OCI-M1 (cell line): ENCODE measurements around the gene BSN.
"Not testable (repeated sequence)": the region's sequence is repeated elsewhere in the genome, so short reads cannot be mapped to it uniquely, and the experiment has no call there.

Experiments
- DNase-seq: peaks from one replicate; lab custom pipeline; 2025; lab: John Stamatoyannopoulos, UW

Gene BSN

DNA sequence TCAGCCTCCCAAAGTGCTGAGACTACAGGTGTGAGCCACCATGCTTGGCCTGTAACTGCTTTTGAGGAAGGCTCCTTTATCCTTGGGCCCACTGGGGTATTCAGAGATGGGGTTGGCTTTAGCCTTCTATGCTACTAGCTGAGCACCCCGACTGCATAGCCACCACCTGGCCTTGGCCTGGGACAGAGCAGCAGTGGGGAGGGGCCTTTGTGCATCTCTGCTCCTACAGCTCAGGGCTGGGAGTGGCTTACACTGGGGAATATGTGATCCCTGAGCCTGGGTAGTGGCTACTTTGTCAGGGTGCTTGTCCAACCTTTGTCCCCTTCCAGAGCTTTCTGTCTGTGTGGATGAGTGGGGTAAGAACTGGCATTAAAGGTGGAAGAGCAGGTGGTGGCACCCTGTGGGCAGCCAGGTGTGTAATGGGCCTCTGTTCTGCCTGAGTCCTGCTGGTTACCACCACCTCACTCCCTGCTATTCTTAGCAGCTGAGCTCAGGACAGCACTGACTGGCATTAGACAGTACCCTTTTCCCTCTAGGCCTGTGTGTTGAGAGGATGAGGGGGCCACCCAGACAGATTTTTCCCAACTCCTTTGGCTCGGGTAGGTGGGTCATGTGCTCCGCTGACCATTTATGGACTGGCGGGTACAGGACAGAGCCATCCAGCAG is 141.2 kb downstream of the BSN start:
- not testable (repeated sequence) for DNase-seq

DNA sequence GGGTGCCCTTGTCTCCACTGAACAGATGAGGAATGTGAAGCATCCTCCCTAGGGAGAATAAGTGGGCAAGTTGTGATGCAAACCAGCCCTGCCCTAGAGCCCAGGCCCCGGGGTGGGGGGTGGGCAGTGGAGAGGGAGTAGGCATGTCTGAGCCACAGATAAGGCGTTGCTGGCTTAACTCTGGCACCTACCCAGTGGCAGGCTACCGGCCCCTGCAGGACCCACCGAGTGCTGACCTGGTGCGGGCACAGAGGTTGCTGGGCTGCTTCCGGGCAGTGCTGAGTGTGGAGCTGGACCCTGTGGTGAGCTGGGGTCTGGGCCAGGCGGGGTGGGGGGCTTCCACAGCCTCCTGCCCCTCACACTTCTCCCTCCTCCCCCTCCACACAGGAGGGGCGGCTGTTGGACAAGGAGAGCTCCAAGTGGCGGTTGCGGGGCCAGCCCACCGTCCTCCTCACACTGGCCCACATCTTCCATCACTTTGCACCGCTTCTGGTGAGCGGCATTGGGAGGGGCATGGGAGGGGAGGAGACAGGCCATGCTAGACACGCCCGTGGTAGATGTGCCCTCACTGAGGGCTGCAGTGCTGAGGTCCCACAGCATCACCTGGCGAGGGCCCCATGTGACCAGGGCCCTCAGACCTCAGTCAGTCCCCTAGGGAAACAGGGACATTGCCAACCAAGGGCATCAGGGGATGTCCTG is 145.2 kb downstream of the BSN start:
- no peak for DNase-seq

DNA sequence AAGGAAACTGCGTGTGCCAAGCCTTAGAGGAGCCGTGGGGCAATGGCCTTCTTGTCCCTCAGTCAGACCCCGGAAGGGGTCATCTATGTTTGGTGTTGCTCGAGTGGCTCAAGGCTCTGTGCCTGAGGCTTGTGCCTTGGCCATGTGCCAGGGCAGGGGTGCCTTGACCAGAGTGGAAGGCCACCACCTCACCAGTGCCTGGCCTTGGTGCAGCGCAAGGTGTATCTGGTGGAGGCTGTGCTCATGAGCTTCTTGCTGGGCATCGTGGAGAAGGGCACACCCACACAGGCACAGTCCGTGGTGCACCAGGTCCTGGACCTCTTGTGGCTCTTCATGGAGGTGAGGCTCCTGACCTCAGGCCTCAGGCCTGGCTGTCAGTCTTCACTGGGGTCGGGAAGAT is 145.7 kb downstream of the BSN start:
- DNase-seq, result no peak

DNA sequence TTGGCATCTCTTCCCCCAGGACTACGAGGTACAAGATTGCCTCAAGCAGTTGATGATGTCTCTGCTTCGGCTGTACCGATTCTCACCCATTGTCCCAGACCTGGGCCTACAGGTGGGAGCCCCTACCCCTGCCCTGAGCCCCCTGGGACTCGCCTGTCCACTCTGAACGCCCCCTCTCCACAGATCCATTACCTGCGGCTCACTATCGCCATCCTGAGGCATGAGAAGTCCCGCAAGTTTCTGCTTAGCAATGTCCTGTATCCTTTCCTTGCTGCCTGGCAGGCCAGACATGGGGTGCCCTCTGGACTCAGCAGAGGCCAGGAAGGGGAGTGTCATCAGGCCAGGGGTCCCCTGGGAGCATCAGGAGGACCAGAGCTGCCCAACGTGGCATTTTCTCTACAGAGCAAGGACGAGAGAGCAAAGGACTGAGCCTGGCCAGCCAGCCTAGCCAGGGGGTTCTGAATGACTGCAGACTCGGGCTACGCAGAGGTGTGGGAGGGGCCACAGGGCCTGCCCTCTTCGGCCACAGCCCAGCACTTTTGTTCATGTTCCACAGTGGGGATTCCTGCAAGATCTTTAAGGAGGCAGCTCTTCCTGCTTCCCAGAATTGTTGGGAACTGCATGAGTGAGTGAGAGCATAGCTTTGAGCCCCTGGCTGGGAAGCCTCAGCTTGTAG is 146.3 kb downstream of the BSN start:
- no peak for DNase-seq

DNA sequence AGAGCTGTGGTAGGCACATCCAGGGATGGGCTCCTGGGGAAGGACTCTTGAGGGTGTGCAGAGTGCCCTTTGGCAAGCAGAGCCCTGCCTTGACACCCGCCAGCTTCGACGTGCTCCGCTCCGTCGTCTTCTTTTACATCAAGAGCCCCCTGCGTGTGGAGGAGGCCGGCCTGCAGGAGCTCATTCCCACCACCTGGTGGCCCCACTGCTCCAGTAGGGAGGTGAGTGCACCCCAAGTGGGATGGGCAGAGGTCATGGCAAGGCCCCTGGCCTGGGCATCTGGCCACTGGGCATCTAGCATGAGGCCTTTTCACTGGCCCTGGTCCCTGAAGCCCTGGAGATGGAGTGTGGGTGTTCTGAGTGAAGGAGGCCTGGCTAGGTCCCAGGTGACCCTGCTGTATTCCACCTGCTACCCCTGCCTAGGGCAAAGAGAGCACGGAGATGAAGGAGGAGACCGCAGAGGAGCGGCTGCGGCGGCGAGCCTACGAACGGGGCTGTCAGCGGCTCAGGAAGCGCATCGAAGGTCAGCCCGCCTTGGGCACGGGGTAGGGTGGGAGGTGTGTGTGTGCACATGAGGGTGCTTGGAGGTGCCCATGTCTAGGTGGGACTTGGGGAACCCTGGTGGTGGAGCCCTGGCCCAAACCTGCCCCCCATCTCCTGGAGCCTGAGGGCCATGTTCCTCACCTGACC is 147.3 kb downstream of the BSN start:
- no peak for DNase-seq

DNA sequence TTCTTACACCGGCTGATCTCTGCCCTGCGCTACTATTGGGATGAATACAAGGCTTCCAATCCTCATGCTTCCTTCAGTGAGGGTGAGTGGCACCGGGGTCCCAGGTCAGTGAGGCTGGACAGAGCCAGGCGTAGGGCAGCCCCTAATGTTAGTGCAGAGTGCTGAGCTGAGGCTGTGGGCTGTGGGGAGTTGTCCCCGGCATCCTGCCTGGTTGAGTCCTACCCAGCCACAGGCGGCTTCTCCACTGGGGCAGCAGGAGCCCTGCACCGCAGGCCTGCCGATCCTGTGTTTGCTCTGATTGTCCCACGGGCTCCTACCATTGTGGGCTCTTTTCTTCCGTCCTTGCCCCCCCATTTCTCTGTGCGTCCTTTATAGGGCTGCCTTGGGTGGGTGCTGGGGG is 148.4 kb downstream of the BSN start:
- DNase-seq, result no peak

DNA sequence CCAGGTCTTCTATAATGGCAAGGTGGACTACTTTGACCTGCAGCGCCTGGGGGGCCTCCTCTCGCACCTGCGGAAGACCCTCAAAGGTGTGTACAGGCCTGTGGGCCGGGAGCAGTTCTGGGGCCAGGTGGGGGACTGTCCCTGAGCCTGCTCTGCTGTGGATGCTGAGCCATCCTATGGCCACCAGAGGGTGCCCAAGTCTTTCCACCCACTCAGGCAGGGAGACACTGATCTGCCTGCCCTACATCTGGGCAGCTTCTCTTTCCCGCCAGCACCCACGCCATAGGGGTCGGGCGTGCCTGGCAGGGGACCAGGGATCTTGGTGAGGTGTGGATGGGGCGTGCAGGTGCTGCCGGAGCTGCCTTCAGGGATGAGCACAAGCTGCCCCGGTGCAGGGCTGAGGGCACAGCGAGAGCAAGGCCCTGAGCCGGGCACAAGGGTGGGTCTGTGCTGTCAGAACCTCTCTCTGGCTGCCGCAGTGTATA is 149.2 kb downstream of the BSN start:
- DNase-seq, result peak; percentile 48

DNA sequence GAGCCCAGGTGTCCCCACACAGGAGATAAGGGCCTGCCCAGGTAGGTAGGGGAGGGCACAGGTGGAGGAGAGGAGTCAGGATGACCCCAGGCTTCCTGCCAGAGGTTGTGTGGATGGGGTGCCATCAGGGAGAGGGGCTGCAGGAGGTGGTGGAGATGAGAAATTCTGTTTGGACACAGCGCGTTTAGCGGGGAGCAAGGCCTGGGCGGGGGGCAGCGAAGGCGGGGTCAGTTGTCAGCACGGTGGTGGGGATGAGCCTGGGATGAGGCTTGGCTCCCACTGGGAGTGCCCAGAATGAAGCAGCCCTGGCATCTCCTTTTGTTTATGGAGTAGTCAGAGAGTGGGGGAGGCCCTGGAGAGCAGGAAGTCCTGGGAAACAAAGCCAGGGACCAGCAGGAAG is 149.7 kb downstream of the BSN start:
- no peak for DNase-seq

DNA sequence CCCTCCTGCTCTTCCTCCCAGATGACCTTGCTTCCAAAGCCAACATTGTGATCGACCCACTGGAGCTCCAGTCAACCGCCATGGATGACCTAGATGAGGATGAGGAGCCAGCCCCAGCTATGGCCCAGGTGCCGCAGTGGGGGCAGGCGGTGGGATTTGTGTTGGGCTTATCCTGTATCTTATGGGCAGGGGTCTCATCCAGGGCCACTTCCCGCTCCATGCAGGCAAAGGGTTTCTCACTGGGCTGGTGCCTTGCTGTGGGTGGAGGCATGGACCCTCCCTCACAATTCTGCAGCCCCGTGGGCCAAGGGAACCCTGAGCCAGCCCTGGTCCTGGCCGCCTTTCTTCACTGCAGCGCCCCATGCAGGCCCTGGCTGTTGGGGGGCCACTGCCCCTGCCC is 150.4 kb downstream of the BSN start:
- no peak for DNase-seq

DNA sequence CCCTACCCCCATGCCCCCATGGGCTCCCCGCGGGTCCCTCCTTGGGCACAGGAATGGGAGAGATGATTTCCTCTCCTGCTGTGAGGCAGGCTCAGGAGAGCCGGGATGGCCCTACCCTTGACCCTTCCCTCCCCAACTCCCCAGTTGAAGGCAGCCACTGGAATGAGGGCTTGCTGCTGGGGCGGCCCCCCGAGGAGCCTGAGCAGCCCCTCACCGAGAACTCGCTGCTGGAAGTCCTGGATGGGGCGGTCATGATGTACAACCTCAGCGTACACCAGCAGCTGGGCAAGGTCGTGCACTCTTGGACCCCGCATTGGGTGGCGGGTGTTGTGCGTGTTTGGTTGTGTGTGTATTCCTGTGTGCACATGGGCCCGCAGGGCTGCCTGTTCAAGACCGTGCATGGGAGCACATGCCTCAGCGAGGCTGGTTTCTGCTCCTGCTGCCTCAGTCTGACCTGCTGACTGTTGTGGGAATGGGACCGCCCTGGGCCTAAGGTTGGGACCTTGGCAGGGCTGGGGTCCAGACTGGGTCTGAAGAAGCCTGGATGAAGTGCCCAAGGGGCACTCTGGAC is 151.2 kb downstream of the BSN start:
- DNase-seq, result no peak

DNA sequence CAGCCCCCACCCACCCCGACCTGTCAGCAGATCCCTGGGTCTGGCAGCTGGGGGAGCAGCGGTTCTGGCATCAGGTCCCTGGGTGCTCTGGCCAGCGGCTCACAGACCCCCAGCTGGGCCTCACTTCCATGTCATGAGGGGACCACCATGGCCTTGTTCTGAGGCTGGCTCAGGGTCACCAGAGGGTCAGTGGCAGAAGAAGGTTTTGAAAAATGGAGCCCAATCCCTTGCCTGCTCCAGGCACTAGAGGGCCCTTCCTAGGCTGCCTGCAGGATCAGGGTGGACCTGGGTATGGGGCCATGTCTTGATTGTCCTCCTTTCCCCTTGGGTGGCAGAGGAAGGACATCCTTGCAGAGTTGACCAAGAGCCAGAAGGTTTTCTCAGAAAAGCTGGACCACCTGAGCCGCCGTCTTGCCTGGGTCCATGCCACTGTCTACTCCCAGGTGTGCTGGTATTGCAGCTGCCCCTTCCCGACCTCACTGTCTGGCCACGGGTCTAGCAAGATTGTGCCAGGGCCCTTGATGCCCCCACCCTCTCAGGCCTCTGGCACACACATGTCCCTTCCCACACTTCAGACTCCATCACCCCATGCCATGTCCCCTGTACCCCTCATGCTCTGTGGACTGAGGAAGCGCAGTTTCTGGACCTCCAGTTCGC is 152.3 kb downstream of the BSN start:
- no peak for DNase-seq

DNA sequence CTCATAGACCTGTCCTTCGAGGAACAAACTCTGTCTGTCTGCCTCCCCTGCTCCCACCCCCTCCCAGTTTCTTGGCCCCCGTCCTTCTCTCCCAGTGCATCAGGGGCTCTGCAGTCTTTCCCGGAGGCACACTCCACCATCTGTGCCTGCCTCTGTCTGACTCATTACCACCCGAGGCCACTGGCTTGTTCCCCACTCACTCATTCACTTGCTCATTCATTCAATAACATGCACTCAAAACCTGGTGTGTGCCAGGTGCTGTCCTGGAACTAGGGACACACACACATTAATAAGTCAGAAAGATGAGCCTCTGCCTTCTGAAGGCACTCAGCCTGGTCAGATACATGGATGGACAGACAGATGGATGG is 152.8 kb downstream of the BSN start:
- DNase-seq, result no peak

DNA sequence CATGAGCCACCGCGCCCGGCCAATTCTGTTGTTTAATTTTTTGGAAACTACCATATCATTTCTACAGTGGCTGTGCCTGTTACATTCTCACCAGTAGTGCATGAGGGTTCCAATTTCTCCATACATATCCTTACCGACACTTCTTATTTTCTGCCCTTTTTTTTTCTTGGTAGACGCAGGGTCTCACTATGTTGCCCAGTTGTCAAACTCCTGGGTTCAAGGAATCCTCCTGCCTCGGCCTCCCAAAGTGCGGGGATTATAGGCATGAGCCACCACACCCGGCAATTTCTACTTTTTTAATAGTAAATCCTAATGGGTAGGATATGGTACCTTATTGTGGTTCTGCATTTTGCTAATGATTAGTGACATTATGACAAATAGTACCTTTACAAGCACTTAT is 155.6 kb downstream of the BSN start:
- DNase-seq, result no peak

DNA sequence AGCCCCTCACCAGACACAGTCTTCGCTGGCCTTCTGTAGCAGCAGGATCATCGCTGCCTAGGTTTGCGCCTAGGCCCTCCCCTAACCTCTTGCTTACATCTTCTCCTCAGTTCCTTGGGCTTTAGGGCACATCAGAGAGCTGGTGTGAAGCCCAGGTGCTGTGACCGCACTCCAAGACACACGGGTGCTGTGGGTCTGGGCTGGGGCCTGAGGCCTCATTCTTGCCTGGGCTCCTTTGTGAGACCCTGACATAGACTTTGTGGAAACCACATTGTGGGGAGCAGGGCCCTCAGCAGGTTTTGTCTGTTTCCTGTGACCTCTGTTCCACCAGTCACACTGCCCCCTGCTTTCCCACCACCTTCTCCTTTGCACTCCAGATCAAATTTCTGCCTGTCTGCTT is 157.2 kb downstream of the BSN start:
- DNase-seq, result no peak

DNA sequence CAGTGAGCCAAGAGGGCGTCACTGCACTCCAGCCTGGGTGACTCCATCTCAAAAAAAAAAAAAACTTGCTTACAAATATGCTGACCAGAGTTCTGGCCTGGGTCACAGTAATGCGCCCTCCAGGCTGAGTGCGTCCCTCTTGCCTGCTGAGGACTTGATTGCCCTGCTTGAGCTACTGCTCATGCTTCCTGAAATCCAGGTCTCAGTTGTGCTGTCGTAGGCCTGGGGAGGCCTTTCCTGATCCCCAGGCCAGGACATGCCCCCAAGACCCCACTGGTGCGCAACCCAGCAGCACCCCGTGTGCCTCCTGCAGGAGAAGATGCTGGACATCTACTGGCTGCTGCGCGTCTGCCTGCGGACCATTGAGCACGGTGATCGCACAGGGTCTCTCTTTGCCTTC is 157.9 kb downstream of the BSN start:
- no peak for DNase-seq

DNA sequence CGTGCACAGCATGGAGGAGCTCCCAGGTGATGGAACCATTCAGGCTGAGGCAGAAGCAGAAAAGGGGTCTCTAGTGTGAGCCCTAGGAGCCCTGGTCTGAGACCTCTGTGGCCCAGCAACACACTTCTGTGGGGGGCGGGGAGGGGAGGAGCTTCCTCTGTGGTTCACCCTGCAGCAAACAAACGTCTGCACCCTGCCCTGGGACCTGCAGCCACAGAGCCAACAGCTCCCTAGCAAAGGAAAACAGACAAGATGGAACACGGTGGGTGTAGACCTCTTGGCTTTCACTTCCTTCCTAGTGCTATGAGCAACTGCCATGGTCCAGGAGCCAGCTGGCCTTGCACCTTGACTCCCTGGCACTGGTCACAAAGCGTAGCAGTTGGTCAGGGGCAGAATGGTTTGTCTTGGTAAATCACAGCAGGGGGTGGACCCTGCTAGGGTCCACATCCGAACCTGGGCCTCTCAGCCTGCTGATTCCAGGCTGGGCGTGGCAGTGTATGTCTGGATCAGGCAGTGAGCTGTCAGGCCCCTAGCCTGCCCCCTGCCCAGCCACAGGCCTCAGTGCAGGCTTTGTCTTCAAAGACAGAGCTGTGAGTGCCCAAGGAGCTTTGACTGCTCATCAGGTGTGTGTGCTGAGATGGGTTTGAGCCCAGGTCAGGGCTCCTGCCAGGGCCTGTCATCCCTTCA is 158.5 kb downstream of the BSN start:
- DNase-seq, result no peak

DNA sequence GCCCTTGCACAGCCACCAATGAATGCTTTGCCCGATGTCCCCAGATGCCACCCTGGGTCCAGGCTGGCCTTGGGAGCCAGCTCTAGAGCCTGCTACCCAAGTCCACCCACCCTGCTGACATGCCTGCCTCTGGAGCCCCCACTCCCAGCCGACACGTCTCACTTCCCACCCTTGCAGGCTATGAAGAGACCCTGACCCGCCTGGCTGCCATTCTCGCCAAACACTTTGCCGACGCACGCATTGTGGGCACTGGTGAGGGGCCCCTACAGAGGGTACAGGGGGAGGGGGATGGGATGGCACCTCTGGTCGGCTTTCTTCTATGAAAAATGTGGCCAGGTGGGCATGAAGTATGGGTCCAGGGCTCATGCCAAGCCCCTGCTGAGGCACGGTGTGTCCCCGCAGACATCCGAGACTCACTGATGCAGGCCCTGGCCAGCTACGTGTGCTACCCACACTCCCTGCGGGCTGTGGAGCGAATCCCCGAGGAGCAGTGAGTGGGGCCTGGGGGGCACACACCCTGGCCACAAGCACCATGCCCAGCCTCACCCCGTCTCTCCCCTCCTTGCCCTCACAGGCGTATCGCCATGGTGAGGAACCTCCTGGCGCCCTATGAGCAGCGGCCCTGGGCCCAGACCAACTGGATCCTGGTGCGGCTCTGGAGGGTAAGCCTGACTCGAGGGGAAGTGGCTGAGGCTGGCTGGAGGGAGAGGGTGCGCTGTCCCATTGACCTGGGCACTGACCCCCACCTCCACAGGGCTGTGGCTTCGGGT is 159.2 kb downstream of the BSN start:
- DNase-seq, result no peak

DNA sequence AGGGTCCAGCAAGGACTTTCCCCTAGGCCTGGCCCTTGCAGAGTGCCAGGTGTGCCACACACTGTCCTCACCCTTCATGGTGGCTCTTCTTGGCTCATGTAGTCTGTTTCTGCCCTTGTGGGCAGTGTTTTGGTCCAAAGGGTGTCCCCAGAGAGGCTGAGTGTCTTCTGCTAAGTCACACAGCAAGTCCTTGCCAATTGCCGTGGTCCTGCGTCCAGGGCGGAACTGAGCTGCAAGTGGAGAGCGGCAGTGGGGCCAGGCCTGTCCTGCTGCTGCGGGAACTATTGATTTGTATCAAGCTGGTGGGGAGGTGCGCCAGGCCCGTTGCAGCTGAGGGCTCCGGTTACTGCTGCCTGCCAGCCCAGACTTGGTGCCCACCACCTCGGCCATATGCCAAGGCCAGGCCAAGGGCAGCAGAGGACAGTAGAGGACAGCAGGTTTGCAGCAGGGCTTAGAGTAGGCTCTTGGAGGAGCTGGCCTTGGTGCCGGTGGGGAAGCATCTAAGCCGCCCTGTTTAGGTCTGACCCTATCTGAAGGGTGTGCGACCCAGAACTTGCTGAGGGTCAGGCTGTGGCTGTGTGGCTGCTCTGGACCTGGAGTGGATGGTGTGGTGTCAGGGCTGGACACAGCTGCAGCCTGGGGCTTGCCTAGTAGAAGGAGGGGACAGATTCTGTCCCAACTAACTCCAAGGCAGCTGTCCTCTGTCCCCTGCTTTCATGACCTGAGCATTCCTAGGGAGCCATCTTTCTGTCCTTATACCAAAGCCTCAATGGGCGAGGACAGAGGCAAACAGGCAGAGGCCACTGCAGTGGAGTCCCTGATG is 160.7 kb downstream of the BSN start:
- DNase-seq, result no peak

DNA sequence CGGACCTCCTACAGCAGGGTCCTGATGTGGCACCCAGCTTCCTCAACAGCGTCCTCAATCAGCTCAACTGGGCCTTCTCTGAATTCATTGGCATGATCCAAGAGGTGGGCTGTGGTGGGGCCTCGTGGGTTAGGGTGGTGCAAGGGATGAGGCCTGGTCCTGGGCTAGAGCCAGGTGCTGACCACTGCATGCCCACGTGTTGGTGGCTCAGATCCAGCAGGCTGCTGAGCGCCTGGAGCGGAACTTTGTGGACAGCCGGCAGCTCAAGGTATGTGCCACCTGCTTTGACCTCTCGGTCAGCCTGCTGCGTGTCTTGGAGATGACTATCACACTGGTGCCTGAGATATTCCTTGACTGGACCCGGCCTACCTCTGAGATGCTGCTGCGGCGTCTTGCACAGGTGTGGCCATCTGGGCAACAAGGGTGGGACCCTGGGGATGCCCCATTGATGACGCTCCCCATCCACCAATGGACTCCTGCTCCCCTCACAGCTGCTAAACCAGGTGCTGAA is 161.4 kb downstream of the BSN start:
- DNase-seq, result no peak
